ENCODE results near the gene CTU2. TPM values are rescaled to one million over a fixed set of nuclear protein-coding genes. Genes with fewer than 3 reads are reported as not detected.

CTU2 gene
- total RNA-seq, 1 donor from 2014 or later = 13.1 TPM

- no peak overlapping the region for H3K27ac ChIP-seq (replicated peaks)
- TF ChIP-seq, protein P1, sequence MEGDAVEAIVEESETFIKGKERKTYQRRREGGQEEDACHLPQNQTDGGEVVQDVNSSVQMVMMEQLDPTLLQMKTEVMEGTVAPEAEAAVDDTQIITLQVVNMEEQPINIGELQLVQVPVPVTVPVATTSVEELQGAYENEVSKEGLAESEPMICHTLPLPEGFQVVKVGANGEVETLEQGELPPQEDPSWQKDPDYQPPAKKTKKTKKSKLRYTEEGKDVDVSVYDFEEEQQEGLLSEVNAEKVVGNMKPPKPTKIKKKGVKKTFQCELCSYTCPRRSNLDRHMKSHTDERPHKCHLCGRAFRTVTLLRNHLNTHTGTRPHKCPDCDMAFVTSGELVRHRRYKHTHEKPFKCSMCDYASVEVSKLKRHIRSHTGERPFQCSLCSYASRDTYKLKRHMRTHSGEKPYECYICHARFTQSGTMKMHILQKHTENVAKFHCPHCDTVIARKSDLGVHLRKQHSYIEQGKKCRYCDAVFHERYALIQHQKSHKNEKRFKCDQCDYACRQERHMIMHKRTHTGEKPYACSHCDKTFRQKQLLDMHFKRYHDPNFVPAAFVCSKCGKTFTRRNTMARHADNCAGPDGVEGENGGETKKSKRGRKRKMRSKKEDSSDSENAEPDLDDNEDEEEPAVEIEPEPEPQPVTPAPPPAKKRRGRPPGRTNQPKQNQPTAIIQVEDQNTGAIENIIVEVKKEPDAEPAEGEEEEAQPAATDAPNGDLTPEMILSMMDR (IDR thresholded peaks at IDR 0.05; ENCODE audit: borderline replicate concordance) = no peak
- no peaks in the 10 kb centered on the region for H3K27me3 ChIP-seq (ENCODE audit: low read depth)
- intact Hi-C loops (cut with micrococcal nuclease) = no loop called here
- H3K4me3 ChIP-seq = no peak overlapping the region
- H3K9me3 ChIP-seq (replicated peaks) = peaks cover 13% of the 10 kb centered on the region
- no peak for DNase-seq
- H3K4me1 ChIP-seq = peaks cover 41% of the 10 kb centered on the region
- H3K36me3 ChIP-seq = no peaks in the 10 kb centered on the region
Measured at GRCh38 chr16:88762258-88762870, 56.1 kb downstream of the CTU2 start.

DNA sequence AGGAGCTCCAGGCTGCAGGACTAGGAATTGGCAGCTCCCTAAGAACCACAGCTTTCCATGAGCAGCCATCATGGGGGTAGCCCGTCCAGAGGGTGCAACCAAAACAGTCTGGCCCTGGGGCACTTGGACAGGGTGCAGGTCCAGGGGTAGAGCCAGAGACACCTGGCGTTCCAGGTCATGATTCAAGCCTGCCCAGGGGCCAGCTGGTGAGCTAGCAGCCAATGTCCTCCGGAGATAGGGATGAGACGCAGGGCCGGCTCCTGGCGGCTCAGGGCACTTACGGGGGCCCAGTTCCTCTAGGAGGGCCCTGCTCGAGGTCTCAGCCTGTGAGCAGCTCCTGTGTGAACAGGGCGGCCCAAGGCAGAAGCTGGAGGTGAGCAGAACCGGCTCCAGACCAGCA, 56.6 kb downstream of the CTU2 start:
- H3K27ac ChIP-seq (replicated peaks) = no peak overlapping the region
- peaks cover 13% of the 10 kb centered on the region for H3K9me3 ChIP-seq (replicated peaks)
- TF ChIP-seq, protein P1 (IDR thresholded peaks at IDR 0.05; ENCODE audit: borderline replicate concordance) = no peak
- H3K27me3 ChIP-seq (ENCODE audit: low read depth) = no peaks in the 10 kb centered on the region
- DNase-seq = no peak
- no peaks in the 10 kb centered on the region for H3K36me3 ChIP-seq
- H3K4me1 ChIP-seq = peaks cover 47% of the 10 kb centered on the region
- intact Hi-C loops (cut with micrococcal nuclease) = no loop called here
- no peak overlapping the region for H3K4me3 ChIP-seq

DNA sequence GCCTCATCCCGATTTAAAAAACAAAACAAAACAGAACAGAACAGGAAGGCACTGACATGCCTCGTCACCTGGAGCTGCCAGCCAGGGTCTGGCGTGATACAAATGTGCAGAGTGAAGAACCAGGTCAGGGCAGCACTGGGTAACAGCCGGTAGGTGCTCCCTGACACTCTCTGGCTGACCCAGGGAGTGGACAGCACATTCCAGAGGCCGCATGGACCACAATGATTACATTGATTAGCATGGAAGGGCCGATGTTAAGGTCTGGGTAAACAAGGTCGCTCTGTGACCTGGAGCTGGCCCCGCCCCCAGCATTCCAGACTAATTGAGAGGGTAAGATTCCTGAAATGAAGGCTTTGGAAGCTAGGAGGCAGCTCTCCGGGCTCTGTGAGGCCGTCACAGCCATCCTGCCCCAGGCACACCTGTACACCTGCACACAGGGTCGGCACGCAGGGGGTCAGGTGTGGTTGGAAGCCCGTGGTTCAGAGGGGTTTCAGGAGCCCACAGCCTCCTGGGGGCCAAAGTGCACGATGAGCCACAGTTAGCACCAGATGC, 57.3 kb downstream of the CTU2 start:
- Histone ChIP-seq H3K27me3 (ENCODE audit: low read depth) (no peaks in the 10 kb centered on the region), H3K36me3 (no peaks in the 10 kb centered on the region), H3K9me3 (replicated peaks) (peaks cover 9% of the 10 kb centered on the region), H3K4me1 (peaks cover 52% of the 10 kb centered on the region), H3K4me3 (no peak overlapping the region), H3K27ac (replicated peaks) (no peak overlapping the region)
- intact Hi-C loops (cut with micrococcal nuclease) = no loop called here
- DNase-seq = no peak
- TF ChIP-seq, protein P1 (IDR thresholded peaks at IDR 0.05; ENCODE audit: borderline replicate concordance) = no peak

GRCh38 chr16:88764080-88764479, 57.8 kb downstream of the CTU2 start:
- TF ChIP-seq, protein P1 (IDR thresholded peaks at IDR 0.05; ENCODE audit: borderline replicate concordance) = no peak
- H3K4me1 ChIP-seq = peaks cover 52% of the 10 kb centered on the region
- no peaks in the 10 kb centered on the region for H3K36me3 ChIP-seq
- no peaks in the 10 kb centered on the region for H3K27me3 ChIP-seq (ENCODE audit: low read depth)
- H3K27ac ChIP-seq (replicated peaks) = no peak overlapping the region
- peaks cover 4% of the 10 kb centered on the region for H3K9me3 ChIP-seq (replicated peaks)
- H3K4me3 ChIP-seq = no peak overlapping the region
- intact Hi-C loops (cut with micrococcal nuclease) = no loop called here
- no peak for DNase-seq

DNA sequence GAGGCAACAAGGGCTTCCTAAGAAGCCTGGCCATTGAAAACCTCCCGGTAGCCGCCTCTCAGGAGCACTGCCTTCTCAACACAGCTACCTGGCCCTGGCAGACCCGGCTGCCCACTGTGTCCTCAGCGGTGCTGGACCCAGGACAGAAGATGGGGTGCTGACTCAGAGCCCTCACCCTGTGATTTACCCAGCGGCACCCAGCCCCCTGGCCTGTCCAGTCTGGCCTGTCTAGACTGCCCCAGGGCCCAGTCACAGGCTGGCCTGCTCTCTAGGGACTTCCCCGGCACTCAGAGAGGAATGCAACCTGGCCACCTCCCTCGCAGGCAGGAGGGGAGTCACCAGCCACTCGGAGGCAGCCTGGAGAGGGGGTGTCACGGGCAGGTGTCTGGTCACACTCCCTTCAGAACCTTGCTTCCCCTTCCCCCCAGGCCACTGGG, 58.6 kb downstream of the CTU2 start:
- TF ChIP-seq, protein P1 (IDR thresholded peaks at IDR 0.05; ENCODE audit: borderline replicate concordance) = no peak
- Histone ChIP-seq H3K27me3 (ENCODE audit: low read depth) (no peaks in the 10 kb centered on the region), H3K4me3 (no peak overlapping the region), H3K27ac (replicated peaks) (no peak overlapping the region), H3K36me3 (no peaks in the 10 kb centered on the region), H3K4me1 (peaks cover 52% of the 10 kb centered on the region), H3K9me3 (replicated peaks) (no peaks in the 10 kb centered on the region)
- no peak for DNase-seq
- intact Hi-C loops (cut with micrococcal nuclease) = no loop called here

Small RNA genes lying within 50 kb of the gene (microRNA-seq; reads per million reads assigned to microRNA genes)
- not detected for gene MIR4722

Other genes with a start within 250 kb of the CTU2 start
- 21.3 TPM for gene ZC3H18, start 136.1 kb upstream of the CTU2 start, total RNA-seq
- not detected for gene IL17C, start 67.9 kb upstream of the CTU2 start, total RNA-seq
- gene CYBA, start 55.5 kb upstream of the CTU2 start, total RNA-seq = 42.6 TPM
- gene MVD, start 43.4 kb upstream of the CTU2 start, total RNA-seq = 25.3 TPM
- 3.1 TPM for gene SNAI3, start 20.0 kb upstream of the CTU2 start, total RNA-seq
- 14.2 TPM for gene RNF166, start 95 bp upstream of the CTU2 start, total RNA-seq
- gene PIEZO1, start 78.7 kb downstream of the CTU2 start, total RNA-seq = 17.1 TPM
- gene CDT1, start 97.3 kb downstream of the CTU2 start, total RNA-seq = 0.63 TPM
- gene APRT, start 105.4 kb downstream of the CTU2 start, total RNA-seq = 39.2 TPM
- 15.5 TPM for gene GALNS, start 150.4 kb downstream of the CTU2 start, total RNA-seq
- 52.7 TPM for gene TRAPPC2L, start 150.6 kb downstream of the CTU2 start, total RNA-seq
- gene PABPN1L, start 160.2 kb downstream of the CTU2 start, total RNA-seq = not detected

Data from left ventricle myocardium inferior (tissue), 1 donor.